Activated naive CD8-positive, alpha-beta T cell treated with anti-CD3 and anti-CD28 coated beads, Interleukin-2, amount 50 U/mL, for 24 hours (primary cell): ENCODE results near the gene PAK4.

Experiments
- ATAC-seq: fragments of 150-1000 bp; cut with Tn5 transposase; one replicate; pipeline ENCODE4 v1.10.0; 2021
- DNase-seq: peaks from one replicate; pipeline ENCODE4 v3.0.0; 2021
- H3K27ac Mint-ChIP-seq: one replicate; pipeline ENCODE4 v1.8.0; 2021; ENCODE audit warnings: mild to moderate bottlenecking, mixed read lengths
- H3K27me3 Mint-ChIP-seq: one replicate; pipeline ENCODE4 v1.8.0; 2021; ENCODE audit warnings: mixed read lengths
- H3K36me3 Mint-ChIP-seq: one replicate; pipeline ENCODE4 v1.8.0; 2021; ENCODE audit warnings: low read depth, mixed read lengths
- H3K4me1 Mint-ChIP-seq: one replicate; pipeline ENCODE4 v1.8.0; 2021; ENCODE audit warnings: mixed read lengths
- H3K4me3 Mint-ChIP-seq: one replicate; pipeline ENCODE4 v1.8.0; 2021; ENCODE audit warnings: mild to moderate bottlenecking, moderate library complexity, mixed read lengths
- H3K9me3 Mint-ChIP-seq: one replicate; pipeline ENCODE4 v1.8.0; 2021; ENCODE audit warnings: mixed read lengths

Gene PAK4

GRCh38 chr19:39169143-39169810 is 43.7 kb downstream of the PAK4 start:
- Mint-ChIP-seq H3K27me3 (no peaks in the 10 kb centered on the region), H3K27ac (no peak overlapping the region), H3K4me3 (no peak overlapping the region), H3K9me3 (no peaks in the 10 kb centered on the region), H3K36me3 (no peaks in the 10 kb centered on the region), H3K4me1 (no peaks in the 10 kb centered on the region)
- DNase-seq = no peak
- ATAC-seq = no peak

- no peak overlapping the region for H3K27ac Mint-ChIP-seq
Observed at GRCh38 chr19:39170386-39171231, 45.0 kb downstream of the PAK4 start.

GRCh38 chr19:39171479-39172465 is 46.2 kb downstream of the PAK4 start:
- H3K36me3 Mint-ChIP-seq = peaks cover 2% of the 10 kb centered on the region
- no peaks in the 10 kb centered on the region for H3K9me3 Mint-ChIP-seq
- no peak for DNase-seq
- ATAC-seq = no peak
- no peak overlapping the region for H3K4me3 Mint-ChIP-seq
- H3K4me1 Mint-ChIP-seq = no peaks in the 10 kb centered on the region
- H3K27ac Mint-ChIP-seq = no peak overlapping the region
- H3K27me3 Mint-ChIP-seq = no peaks in the 10 kb centered on the region

More at GRCh38 chr19:39170386-39171231, 45.0 kb downstream of the PAK4 start:
- no peak for ATAC-seq
- DNase-seq = no peak
- no peaks in the 10 kb centered on the region for H3K4me1 Mint-ChIP-seq
- no peak overlapping the region for H3K4me3 Mint-ChIP-seq
- H3K9me3 Mint-ChIP-seq = no peaks in the 10 kb centered on the region
- H3K27me3 Mint-ChIP-seq = no peaks in the 10 kb centered on the region
- no peaks in the 10 kb centered on the region for H3K36me3 Mint-ChIP-seq

- no peaks in the 10 kb centered on the region for H3K9me3 Mint-ChIP-seq
- peaks cover 2% of the 10 kb centered on the region for H3K36me3 Mint-ChIP-seq
- H3K4me1 Mint-ChIP-seq = no peaks in the 10 kb centered on the region
- H3K27me3 Mint-ChIP-seq = no peaks in the 10 kb centered on the region
- no peak overlapping the region for H3K4me3 Mint-ChIP-seq
- no peak overlapping the region for H3K27ac Mint-ChIP-seq
- no peak for DNase-seq
- ATAC-seq = no peak
Observed at GRCh38 chr19:39172700-39173501, 47.3 kb downstream of the PAK4 start.

- H3K27me3 Mint-ChIP-seq = no peaks in the 10 kb centered on the region
- peaks cover 2% of the 10 kb centered on the region for H3K36me3 Mint-ChIP-seq
- no peaks in the 10 kb centered on the region for H3K4me1 Mint-ChIP-seq
- DNase-seq = no peak
- ATAC-seq = no peak
- H3K9me3 Mint-ChIP-seq = no peaks in the 10 kb centered on the region
- no peak overlapping the region for H3K27ac Mint-ChIP-seq
- no peak overlapping the region for H3K4me3 Mint-ChIP-seq
Observed at GRCh38 chr19:39173502-39173991, 48.0 kb downstream of the PAK4 start.

- no peak overlapping the region for H3K4me3 Mint-ChIP-seq
- no peaks in the 10 kb centered on the region for H3K27me3 Mint-ChIP-seq
- peaks cover 2% of the 10 kb centered on the region for H3K36me3 Mint-ChIP-seq
- DNase-seq (no peak), ATAC-seq (no peak)
- H3K9me3 Mint-ChIP-seq = no peaks in the 10 kb centered on the region
- no peak overlapping the region for H3K27ac Mint-ChIP-seq
- no peaks in the 10 kb centered on the region for H3K4me1 Mint-ChIP-seq
Observed at GRCh38 chr19:39174142-39174541, 48.6 kb downstream of the PAK4 start.

GRCh38 chr19:39174558-39175544 is 49.3 kb downstream of the PAK4 start:
- no peaks in the 10 kb centered on the region for H3K9me3 Mint-ChIP-seq
- no peak overlapping the region for H3K27ac Mint-ChIP-seq
- no peak for DNase-seq
- no peaks in the 10 kb centered on the region for H3K27me3 Mint-ChIP-seq
- H3K4me3 Mint-ChIP-seq = no peak overlapping the region
- ATAC-seq = no peak
- H3K36me3 Mint-ChIP-seq = peaks cover 2% of the 10 kb centered on the region
- H3K4me1 Mint-ChIP-seq = no peaks in the 10 kb centered on the region

GRCh38 chr19:39175564-39175963 is 50.0 kb downstream of the PAK4 start:
- Mint-ChIP-seq H3K4me3 (no peak overlapping the region), H3K4me1 (no peaks in the 10 kb centered on the region), H3K36me3 (peaks cover 2% of the 10 kb centered on the region), H3K9me3 (no peaks in the 10 kb centered on the region), H3K27me3 (no peaks in the 10 kb centered on the region), H3K27ac (no peak overlapping the region)
- ATAC-seq (no peak), DNase-seq (no peak)

GRCh38 chr19:39177110-39177699 is 51.6 kb downstream of the PAK4 start:
- Mint-ChIP-seq H3K4me1 (no peaks in the 10 kb centered on the region), H3K27ac (no peak overlapping the region), H3K4me3 (no peak overlapping the region), H3K9me3 (no peaks in the 10 kb centered on the region), H3K27me3 (no peaks in the 10 kb centered on the region), H3K36me3 (peaks cover 2% of the 10 kb centered on the region)
- DNase-seq = no peak
- no peak for ATAC-seq

- peaks cover 2% of the 10 kb centered on the region for H3K36me3 Mint-ChIP-seq
- ATAC-seq (no peak), DNase-seq (no peak)
- H3K27ac Mint-ChIP-seq = no peak overlapping the region
- no peak overlapping the region for H3K4me3 Mint-ChIP-seq
- no peaks in the 10 kb centered on the region for H3K27me3 Mint-ChIP-seq
- no peaks in the 10 kb centered on the region for H3K9me3 Mint-ChIP-seq
- H3K4me1 Mint-ChIP-seq = no peaks in the 10 kb centered on the region
Observed at GRCh38 chr19:39177736-39178135, 52.1 kb downstream of the PAK4 start.

- no peak overlapping the region for H3K4me3 Mint-ChIP-seq
- no peaks in the 10 kb centered on the region for H3K9me3 Mint-ChIP-seq
- H3K36me3 Mint-ChIP-seq = peaks cover 2% of the 10 kb centered on the region
- no peaks in the 10 kb centered on the region for H3K27me3 Mint-ChIP-seq
- no peak overlapping the region for H3K27ac Mint-ChIP-seq
- DNase-seq = no peak
- ATAC-seq = no peak
- H3K4me1 Mint-ChIP-seq = no peaks in the 10 kb centered on the region
Observed at GRCh38 chr19:39178296-39179006, 52.9 kb downstream of the PAK4 start.

- Mint-ChIP-seq H3K27ac (no peak overlapping the region), H3K4me3 (no peak overlapping the region), H3K27me3 (no peaks in the 10 kb centered on the region), H3K9me3 (no peaks in the 10 kb centered on the region), H3K4me1 (no peaks in the 10 kb centered on the region), H3K36me3 (peaks cover 2% of the 10 kb centered on the region)
- no peak for DNase-seq
- ATAC-seq = no peak
Observed at GRCh38 chr19:39179754-39180153, 54.2 kb downstream of the PAK4 start.
